ENCODE results near the gene RNF214. TPM values are rescaled to one million over a fixed set of nuclear protein-coding genes. Genes with fewer than 3 reads are reported as not detected.

The RNF214 gene
- polyA plus RNA-seq, 1 donor (not counting 4 experiments of a cell fraction or from before 2014, with no cell fraction given): 11.8 TPM

DNA sequence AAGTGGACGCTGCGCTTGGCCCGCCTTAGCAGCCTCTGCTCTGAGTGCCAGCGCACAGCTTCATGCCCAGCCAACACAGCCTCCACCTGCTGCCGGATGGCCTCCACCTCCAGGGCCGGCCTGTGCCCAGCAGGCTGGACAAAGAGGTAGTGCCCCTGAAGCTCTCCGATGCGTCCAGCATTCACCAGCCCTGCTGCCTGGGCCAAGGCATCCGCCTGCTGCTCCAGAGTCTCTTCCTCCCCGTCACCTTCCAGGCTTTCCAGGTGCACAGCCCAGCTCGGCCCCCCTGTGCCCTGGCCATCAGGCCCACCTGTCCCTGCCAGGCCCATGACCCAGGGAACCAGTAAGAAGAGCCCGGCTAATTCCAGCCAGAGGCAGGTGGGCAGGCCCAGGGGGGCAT, 3.1 kb upstream of the RNF214 start:
- H3K4me1 ChIP-seq (ENCODE audit: control insufficient read depth, extremely low read depth, insufficient read depth, low read length): peaks cover 20% of the 10 kb centered on the region
- no peaks in the 10 kb centered on the region for H3K27me3 ChIP-seq (ENCODE audit: control insufficient read depth, extremely low read depth, insufficient read depth, low read length)
- dilution Hi-C loops (cut with MboI; ENCODE audit: extremely low pct_ligation_motif_present, low sequenced_read_pairs): no loop called here
- DNase-seq (ENCODE audit: low read depth, low spot score) (no peak), FAIRE-seq (no peak)
- H3K36me3 ChIP-seq (ENCODE audit: control insufficient read depth in 2 of 2, extremely low read depth in 1 of 2, insufficient read depth in 2 of 2, low read length in 2 of 2): peaks cover 26 to 42% of the 10 kb centered on the region in 2 experiments
- H3K9me1 ChIP-seq (ENCODE audit: control insufficient read depth, extremely low read depth, insufficient read depth, low read length): no peaks in the 10 kb centered on the region
- no peak overlapping the region for H3K4me3 ChIP-seq (ENCODE audit: control insufficient read depth in 2 of 3, extremely low read depth in 1 of 3, insufficient read depth in 2 of 3, low read depth in 1 of 3, low read length in 3 of 3)
- no peaks in the 10 kb centered on the region for H4K20me1 ChIP-seq (ENCODE audit: control insufficient read depth, extremely low read depth, insufficient read depth, low read length)
- peaks cover 43% of the 10 kb centered on the region for H3K79me2 ChIP-seq (ENCODE audit: control insufficient read depth, insufficient read depth, low read length)
- no peak overlapping the region for H3K27ac ChIP-seq (ENCODE audit: control insufficient read depth, insufficient read depth, low read length)
- H2AFZ ChIP-seq (ENCODE audit: control insufficient read depth, low read length): no peak overlapping the region
- H3K9ac ChIP-seq (ENCODE audit: control insufficient read depth, extremely low read depth, insufficient read depth, low read length): no peak overlapping the region
- TF ChIP-seq EZH2 (IDR thresholded peaks at IDR 0.05; ENCODE audit: low read length): no peak
- TF ChIP-seq, protein P1, sequence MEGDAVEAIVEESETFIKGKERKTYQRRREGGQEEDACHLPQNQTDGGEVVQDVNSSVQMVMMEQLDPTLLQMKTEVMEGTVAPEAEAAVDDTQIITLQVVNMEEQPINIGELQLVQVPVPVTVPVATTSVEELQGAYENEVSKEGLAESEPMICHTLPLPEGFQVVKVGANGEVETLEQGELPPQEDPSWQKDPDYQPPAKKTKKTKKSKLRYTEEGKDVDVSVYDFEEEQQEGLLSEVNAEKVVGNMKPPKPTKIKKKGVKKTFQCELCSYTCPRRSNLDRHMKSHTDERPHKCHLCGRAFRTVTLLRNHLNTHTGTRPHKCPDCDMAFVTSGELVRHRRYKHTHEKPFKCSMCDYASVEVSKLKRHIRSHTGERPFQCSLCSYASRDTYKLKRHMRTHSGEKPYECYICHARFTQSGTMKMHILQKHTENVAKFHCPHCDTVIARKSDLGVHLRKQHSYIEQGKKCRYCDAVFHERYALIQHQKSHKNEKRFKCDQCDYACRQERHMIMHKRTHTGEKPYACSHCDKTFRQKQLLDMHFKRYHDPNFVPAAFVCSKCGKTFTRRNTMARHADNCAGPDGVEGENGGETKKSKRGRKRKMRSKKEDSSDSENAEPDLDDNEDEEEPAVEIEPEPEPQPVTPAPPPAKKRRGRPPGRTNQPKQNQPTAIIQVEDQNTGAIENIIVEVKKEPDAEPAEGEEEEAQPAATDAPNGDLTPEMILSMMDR (optimal IDR thresholded peaks at IDR 0.05 in 1 of 3, IDR thresholded peaks at IDR 0.05 in 1 of 3, conservative IDR thresholded peaks at IDR 0.05 in 1 of 3; ENCODE audit: extremely low read depth in 1 of 3, insufficient read depth in 2 of 3, low read length in 3 of 3): no peak
- no peak overlapping the region for H3K4me2 ChIP-seq (ENCODE audit: control insufficient read depth, extremely low read depth, insufficient read depth, low read depth, low read length)
- no peaks in the 10 kb centered on the region for H3K9me3 ChIP-seq (ENCODE audit: control insufficient read depth, low read depth, low read length)

DNA sequence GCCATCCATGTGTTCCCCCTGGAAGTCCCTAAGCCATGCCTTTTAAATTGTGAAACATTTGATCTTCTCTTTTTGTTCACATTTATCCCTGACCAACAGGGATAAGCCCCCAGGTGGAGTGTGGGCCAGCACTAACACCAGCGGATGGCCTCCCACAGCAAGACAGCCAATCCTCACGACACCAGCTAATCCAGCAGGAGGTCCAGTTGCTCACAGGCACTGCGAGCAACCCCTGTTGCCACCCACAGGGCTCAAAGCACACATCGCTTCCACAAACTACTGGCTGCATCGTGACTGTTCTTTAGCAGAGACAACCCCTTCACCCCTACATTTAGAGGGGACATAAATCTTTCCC, 2.6 kb upstream of the RNF214 start:
- Histone ChIP-seq H3K4me2 (ENCODE audit: control insufficient read depth, extremely low read depth, insufficient read depth, low read depth, low read length) (no peak overlapping the region), H3K9ac (ENCODE audit: control insufficient read depth, extremely low read depth, insufficient read depth, low read length) (no peak overlapping the region), H3K9me3 (ENCODE audit: control insufficient read depth, low read depth, low read length) (no peaks in the 10 kb centered on the region), H3K9me1 (ENCODE audit: control insufficient read depth, extremely low read depth, insufficient read depth, low read length) (no peaks in the 10 kb centered on the region), H3K27ac (ENCODE audit: control insufficient read depth, insufficient read depth, low read length) (no peak overlapping the region), H3K4me3 (ENCODE audit: control insufficient read depth in 2 of 3, extremely low read depth in 1 of 3, insufficient read depth in 2 of 3, low read depth in 1 of 3, low read length in 3 of 3) (no peak overlapping the region), H2AFZ (ENCODE audit: control insufficient read depth, low read length) (no peak overlapping the region), H3K27me3 (ENCODE audit: control insufficient read depth, extremely low read depth, insufficient read depth, low read length) (no peaks in the 10 kb centered on the region), H3K36me3 (ENCODE audit: control insufficient read depth in 2 of 2, extremely low read depth in 1 of 2, insufficient read depth in 2 of 2, low read length in 2 of 2) (peaks cover 23 to 42% of the 10 kb centered on the region in 2 experiments), H4K20me1 (ENCODE audit: control insufficient read depth, extremely low read depth, insufficient read depth, low read length) (no peaks in the 10 kb centered on the region), H3K79me2 (ENCODE audit: control insufficient read depth, insufficient read depth, low read length) (peaks cover 43% of the 10 kb centered on the region), H3K4me1 (ENCODE audit: control insufficient read depth, extremely low read depth, insufficient read depth, low read length) (peaks cover 20% of the 10 kb centered on the region)
- DNase-seq (ENCODE audit: low read depth, low spot score): no peak
- TF ChIP-seq, protein P1 (optimal IDR thresholded peaks at IDR 0.05 in 1 of 3, IDR thresholded peaks at IDR 0.05 in 1 of 3, conservative IDR thresholded peaks at IDR 0.05 in 1 of 3; ENCODE audit: extremely low read depth in 1 of 3, insufficient read depth in 2 of 3, low read length in 3 of 3): no peak
- no peak for TF ChIP-seq EZH2 (IDR thresholded peaks at IDR 0.05; ENCODE audit: low read length)
- no peak for FAIRE-seq
- dilution Hi-C loops (cut with MboI; ENCODE audit: extremely low pct_ligation_motif_present, low sequenced_read_pairs): no loop called here

Data from keratinocyte (primary cell).